GM19099 (cell line): Measurements from ENCODE around the gene PRDM16.

Source experiments
- POLR2A ChIP-seq: IDR thresholded peaks from 3 replicates; pipeline ENCODE4 v1.6.1; 2011; ENCODE audit warnings: low read depth; ENCODE audit not compliant: insufficient read length; ENCODE audit errors: extremely low read depth

The PRDM16 gene

DNA sequence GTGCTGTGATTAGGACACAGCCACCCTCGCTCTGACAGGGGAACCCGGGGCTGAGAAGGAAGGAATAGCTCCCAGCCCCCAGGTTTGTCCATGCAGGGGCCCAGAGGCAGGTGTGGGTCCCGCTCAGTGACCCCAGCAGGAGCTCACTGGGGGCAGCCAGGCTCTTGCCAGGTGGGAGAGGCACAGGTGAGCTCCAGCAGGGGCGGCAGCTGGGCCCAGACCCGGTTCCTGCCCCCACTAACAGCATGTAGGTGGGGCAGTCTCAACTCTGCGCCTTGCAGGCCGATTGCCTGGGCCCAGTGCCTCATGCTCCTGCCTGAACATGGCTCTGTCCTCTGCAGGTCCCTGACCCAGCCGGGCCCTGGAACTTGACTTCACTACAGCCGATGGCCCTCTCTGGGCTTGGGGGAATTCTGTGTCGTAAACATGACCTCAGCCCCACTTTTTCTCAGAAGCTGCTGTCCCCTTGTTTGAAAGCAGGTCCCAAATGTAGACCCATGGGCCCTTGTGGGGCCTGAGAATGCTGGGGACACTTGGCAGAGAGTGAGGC, 127.0 kb downstream of the PRDM16 start:
- no peak for TF ChIP-seq POLR2A

DNA sequence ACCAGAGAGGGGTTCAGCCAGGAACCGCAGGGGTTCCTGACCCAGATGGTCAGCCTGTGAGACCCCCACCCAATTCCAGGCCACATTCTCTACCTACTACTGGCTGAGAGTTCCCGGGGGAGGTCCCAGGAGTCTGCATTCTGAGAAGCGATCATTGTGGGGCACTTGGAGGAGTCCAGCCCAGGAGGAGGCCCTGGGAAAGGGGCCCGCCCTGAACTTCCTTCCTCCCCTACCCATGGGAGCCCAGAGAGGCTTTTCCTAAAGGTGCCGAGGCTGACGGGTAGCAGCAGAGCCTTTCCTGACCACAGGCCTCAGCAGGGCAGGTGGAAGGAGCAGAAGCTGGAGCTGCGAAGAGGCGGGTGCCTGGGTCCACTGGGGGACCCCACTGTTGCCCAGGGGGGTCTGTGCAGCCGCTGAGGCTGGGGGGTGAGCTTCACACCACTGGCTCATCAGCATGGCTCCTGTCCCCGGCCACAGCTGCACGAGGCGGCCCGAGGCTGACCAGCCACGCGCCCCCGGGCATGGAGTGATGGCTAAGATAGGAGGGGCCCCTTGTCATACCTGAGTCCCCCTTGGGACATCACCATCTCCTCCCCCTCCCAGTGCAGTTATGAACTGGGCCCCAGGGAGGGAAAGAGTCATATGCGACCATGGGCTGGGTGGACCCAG, 127.7 kb downstream of the PRDM16 start:
- no peak for TF ChIP-seq POLR2A

DNA sequence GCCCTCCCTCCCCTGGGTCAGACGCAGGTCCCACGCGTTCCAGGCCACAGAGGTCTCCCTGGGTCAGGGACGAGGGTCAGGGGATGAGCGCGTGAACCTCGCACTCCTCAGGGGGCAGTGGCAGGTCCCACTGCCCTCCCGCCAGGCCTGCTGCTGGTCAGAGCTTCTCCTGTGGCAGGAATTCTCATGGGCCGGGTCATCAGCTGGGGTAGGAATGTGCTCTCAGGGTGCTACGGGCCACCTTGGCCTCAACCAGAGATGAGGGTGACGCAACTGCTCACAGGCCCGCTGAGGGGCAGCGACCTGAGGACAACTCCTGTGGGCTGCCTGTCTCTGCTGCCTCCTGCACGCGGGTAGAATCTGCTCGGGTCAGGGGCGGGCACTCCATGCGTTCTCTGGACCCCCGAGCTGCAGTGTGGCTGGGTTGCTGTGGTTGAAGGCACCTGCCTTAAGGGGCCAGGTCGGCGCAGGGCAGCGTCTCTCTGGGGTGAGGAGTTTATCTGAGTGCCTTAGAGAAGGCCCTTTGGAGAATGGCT, 128.8 kb downstream of the PRDM16 start:
- no peak for TF ChIP-seq POLR2A

DNA sequence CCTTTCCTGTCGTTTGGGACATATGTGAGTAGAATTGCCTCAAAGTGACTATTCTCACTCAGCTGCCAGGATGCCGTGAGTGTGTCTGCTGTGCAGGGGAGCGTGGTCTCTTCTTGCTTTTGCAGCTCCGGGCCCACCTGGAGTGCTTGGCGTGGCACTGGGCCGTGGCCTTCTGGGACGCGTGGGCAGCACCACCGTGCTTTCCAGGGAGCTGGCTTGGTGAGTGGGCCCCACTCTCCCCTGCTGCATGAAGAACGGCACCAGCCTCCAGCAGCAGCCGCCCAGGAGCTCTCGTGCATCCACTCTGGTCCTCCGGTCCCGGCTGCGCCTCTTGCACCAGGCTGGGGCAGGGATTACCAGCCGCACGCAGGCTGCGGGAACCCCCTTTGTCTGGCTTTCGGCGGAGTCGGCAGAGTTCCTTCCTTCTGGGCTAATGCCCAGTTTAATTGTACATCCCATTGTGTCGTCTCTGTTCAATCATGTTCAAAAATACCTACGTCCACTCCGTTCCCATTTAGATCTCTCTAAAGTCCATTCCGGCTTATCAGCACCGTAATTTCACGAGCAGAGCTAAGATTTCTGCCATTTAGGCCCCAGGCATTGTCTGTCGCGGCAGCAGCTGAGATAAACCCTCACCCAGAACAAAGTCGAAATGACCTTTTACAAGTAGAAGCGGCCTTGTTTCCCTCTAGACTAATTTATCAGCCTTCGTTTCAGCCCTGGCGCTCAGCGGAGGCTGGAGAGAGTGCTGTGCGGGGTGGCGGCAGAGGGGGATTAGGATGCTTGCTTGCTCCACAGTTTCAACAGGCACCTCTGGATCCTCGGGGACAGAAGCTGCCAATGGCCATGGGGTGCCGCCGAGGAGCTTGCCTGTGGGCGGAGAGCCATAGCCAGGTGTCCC, 129.6 kb downstream of the PRDM16 start:
- no peak for TF ChIP-seq POLR2A

DNA sequence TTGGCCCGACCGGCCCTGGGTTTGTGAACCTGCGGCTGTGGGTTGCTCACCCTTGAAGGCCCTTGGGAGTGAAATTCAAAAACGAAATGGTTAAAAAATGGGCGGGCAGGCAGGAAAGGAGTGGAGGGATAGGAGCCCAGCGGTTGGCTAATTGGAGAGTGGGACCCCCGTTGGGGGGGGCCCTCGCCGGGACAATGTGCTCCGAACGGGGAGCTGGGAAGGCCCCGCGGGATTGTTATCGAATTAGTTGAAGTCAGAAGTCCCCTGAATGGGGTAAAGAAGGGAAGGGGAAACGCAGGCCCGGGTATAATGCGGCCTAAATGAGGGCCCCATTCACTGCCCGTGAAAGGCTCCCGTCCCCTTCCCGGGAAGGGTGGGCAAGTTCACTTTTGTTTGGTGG, 135.7 kb downstream of the PRDM16 start:
- TF ChIP-seq POLR2A: no peak

DNA sequence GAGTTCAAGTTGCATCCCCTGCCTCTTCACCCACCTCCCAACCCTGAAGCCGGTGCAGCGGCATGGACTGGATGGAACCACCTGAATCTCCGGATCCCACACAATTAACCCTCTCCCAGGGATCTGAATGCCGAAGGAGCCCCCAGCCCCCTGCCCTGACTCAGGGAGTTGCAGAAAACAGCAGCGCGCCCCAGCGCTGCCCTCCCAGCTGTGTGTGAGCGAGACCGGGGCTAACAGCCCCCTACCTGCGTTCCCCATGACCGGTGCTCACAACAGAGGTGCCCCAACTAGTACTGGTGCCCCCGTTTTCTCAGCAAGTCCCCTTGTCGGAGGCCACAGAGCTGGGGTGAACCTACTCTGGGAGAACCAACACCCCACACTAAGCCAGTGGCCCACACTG, 136.8 kb downstream of the PRDM16 start:
- TF ChIP-seq POLR2A: no peak

DNA sequence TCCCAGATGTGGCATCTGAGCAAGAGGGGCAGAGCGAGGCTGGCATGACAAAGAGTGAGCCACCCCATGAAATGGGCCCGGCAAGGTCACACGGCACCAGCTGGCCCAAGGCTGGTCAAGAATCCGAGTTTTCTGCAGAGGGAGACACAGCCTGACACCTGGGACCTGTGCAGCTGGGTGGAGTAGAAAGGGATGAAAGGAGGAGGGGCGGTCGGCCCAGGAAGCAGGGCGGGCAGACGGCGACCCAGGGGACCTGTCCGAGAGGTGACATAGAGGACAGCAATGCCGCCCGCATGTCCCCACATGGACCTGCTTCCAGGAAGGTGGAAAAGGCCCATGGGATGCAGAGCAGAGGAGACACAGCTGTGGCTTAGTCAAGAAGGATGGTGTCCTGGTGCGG, 137.7 kb downstream of the PRDM16 start:
- TF ChIP-seq POLR2A: no peak

DNA sequence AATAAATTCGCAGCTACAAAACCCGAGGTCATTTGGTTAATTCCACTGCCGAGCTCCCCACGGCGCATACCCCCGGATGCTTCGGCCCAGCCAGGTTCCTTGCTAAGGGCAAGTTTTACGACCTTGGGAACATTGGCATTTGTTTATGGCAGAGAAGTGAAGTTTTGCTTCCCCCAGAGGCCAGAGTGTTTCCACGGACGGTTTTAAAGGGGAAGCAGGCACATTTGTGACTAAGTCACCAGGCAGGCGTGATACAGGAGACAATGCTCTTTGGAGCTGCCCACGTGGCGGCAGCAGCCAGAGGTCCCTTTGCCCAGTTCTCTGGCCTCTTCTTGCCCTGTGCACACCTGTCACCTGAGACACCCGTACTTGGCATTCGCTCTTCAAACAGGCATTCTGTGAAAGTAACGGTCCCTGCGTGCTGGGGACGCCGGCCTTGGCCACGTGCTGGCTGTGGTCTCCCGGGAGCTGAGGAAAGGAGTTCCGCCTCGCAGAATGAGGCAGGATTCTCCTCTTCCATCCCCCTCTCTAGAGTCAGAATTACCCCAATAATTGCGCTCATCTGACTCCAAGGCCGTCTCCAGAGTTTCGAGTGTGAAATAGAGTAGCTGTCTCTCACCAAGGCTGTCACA, 138.3 kb downstream of the PRDM16 start:
- no peak for TF ChIP-seq POLR2A

DNA sequence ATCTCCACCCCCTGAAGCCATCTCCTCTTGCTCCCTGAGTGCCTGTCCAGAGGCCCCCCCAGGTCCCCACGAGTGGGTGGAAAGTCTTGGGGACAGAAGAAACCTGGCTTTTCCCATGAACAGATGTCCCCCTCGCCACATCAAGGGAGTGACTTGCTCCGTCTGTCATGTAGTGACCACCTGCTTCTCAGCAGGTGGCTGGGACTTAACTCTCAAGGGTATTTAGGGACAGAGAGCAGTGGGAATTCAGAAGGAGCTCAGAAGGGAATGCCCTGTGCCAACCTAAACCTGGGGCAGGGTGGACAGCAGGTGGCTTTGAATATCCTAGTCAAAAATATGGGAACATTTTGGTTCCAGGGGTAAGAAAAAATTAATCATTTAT, 139.8 kb downstream of the PRDM16 start:
- TF ChIP-seq POLR2A: no peak

DNA sequence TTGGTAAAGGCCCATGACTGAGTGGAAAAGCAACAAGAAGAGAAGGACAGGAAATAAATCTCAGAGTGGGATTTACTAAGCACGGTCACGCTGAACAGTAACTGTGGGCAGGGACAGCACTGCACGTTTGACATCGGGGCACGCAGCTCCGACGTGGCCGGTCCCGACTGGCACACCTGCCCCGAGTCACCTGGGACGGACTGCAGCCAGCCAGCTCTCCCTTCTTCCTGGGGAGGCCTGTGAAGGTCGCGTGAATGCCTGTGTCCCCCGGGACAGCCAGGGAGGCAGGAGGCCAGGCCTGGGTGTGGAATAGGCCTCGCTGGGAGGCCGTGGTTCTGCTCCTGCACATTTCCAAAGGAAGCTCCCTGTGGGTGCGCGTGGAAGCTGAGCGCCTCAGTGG, 140.2 kb downstream of the PRDM16 start:
- TF ChIP-seq POLR2A: no peak

DNA sequence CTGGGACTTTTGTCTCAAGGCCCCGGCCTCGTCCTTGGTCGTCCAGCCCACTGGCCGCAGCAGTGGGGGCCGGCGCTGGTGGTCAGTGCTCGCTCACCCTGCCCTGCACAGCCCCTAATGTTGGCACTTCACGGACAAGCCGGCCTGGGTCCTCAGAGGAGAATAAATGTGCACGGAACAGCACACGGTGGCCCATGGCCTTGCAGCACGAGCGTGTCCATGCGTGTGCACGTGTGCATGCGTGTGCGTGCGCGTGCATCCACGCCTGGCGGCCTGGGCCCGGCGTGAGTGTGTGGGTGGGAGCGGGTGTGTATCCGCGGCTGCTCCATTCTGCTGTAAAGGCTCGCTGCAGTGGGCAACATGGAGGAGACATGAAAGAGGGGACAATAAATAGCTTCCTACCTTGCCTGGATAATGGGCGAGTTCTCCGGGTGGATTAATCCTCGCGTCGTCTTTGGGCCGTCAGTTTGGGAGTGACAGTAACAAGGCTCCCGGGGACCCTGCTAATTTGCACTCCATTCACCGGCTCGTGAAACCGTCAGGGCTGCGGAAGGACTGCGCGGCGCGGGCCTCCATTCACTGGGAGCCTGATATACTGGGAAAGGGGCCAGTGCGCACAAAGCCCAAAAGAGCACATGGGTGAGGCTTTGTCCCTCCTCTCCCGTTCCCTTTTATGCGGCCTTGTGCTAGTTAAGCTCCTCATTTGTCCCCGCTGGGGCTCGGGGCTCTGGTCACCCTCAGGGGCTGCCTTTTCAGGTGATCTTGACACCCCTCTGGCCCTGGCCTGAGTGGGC, 142.8 kb downstream of the PRDM16 start:
- no peak for TF ChIP-seq POLR2A

DNA sequence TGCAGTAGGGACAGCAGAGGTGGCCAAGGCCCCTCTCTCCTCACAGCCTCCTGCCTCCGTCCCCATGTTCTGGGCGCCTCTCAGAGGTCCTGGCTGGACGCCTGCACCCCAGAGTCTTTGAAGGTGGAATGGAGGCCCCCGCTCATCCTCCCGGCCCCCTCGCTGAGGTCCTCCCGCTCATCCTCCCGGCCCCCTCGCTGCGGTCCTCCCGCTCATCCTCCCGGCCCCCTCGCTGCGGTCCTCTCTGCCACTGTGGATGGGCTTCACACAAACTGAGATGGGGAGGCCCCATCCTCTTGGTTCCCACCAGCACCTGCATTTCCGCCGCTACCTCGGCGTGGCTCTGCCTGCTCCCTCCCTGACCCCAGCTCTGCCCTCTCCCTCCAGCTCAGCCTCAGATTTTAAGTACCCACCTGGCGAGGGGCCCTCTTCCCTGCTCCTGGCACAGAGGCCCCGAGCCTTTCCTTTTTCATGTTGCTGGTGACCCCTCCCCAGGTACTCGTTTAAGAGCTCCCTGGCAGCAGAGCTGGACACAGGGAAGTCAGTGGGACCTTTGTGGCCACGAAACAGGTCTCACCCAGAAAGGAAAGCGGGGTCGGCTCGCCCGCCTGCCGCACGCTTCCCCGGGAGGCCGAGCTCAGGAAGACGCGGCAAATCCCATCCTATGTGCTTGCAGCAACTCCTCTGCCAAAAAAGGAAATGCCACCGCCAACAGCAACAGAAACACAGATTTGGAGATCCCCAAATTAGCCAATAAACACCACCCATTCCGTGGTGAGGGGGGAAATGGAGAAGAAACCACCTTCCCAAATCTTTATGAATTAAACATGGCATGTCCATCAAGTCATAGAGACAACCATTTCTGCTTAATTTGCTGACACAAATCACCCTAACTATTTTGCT, 143.7 kb downstream of the PRDM16 start:
- no peak for TF ChIP-seq POLR2A

DNA sequence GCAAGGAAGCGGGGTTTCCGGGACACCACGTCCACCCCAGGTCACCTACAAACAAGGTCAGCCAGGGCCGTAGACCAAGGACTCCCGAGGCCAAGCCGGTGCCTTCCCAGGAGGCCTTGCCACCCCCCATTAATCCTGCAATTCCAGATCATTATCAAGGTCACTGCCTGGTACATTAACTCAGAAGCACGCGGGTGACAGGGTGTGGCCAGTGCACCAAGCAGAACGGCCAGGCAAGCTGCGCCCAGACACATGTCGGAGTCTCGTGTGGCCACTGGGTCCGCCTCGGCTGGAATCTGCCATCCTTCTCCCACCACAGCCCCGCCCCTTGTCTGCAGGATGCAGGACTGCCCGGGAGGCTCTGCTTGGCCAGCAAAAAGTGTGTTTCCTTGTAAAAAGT, 144.7 kb downstream of the PRDM16 start:
- TF ChIP-seq POLR2A: no peak

DNA sequence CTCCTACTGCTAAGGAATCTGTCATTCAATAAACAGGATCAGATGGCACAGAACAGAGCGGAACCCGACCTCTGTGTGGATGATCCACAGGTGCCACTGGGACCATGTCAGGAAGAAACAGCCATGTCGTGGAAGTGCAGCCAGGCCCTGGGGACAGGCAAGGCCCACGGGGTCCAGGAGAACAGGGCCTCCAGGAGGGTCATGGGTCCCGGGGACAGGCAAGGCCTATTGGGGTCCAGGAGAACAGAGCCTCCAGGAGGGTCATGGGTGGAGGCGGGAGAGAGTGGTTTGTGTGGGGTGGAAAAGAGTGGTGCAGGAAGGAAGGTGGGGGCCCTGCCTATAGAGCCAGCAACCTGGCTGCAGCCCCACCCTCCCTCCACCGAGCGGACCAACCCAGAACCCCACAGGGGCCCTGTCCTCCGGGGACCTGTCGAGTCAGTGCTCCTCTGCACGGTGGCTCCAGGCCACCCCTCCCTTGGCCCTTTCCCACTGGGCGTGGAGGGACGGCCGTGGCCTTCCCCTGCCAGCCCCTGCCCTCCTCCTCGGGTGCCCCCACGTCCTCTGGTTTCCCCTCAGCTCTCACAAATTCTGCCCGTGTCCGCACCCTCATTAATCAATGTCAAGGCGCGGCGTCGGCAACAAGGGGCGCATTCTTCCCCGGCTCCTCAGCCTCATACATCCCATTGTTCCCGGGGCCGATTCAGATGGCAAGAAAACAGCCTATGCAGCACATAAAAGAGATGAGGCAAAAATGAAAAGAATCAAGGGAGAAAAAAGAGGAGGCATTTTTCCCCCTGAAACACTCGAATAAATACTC, 146.4 kb downstream of the PRDM16 start:
- no peak for TF ChIP-seq POLR2A
